AG09319 (cell line): ENCODE data around the gene HSFX3.
"Not testable (repeated sequence)": the region's sequence is repeated elsewhere in the genome, so short reads cannot be mapped to it uniquely, and the experiment has no call there.

ENCODE experiments used
- DNase-seq: peaks from one replicate; pipeline ENCODE4 v3.0.0-alpha.2; 2010; ENCODE audit warnings: low read depth; ENCODE audit errors: extremely low read depth
- TF ChIP-seq, protein P1 (sequence below): IDR thresholded peaks from 2 replicates; pipeline ENCODE4 v1.5.1; 2011; ENCODE audit warnings: low read depth, mild to moderate bottlenecking, inconsistent platforms, low read length, moderate library complexity

The HSFX3 gene, protein sequence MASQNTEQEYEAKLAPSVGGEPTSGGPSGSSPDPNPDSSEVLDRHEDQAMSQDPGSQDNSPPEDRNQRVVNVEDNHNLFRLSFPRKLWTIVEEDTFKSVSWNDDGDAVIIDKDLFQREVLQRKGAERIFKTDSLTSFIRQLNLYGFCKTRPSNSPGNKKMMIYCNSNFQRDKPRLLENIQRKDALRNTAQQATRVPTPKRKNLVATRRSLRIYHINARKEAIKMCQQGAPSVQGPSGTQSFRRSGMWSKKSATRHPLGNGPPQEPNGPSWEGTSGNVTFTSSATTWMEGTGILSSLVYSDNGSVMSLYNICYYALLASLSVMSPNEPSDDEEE

DNA sequence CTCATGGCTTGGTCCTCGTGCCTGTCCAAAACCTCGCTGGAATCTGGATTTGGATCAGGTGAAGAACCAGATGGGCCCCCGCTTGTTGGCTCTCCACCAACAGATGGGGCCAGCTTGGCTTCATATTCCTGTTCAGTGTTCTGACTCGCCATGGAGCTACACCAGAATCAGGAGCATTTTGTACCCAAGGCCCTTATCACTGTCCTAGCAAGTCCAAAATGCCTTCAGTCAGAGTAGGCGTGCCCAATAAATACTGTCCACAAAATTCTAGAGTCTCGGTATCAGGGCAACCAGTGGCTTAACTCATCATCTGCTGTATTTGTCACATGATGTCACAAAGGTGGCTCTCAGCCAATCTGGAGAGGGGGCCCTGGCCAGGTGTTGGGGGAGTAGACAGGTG is at the start of gene HSFX3:
HSFX3 (minus strand) TSS at position 224 of the 400 bp plus-strand sequence; CDS start at position 152, 72 bp downstream.
- DNase-seq = not testable (repeated sequence)

DNA sequence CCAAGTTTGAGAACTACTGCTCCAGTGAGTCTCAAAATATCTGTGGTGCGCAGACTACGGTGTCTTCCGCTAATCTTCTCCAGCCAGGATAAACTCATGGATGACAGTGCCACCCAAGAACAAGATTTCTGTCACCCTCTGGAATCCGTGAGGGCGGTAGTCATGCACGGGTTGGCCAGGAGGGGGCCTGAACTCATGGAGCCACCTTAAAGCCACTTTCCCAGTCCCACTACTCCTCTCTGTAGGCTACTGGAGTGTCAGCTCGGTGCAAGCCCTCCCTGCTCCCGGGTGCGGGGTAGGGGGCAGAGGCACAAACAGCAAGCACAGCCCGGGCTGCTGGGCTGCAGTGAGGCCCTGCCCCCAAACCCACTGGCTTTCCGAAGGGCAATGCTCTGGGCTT is 48.9 kb upstream of the HSFX3 start:
- DNase-seq = not testable (repeated sequence)

DNA sequence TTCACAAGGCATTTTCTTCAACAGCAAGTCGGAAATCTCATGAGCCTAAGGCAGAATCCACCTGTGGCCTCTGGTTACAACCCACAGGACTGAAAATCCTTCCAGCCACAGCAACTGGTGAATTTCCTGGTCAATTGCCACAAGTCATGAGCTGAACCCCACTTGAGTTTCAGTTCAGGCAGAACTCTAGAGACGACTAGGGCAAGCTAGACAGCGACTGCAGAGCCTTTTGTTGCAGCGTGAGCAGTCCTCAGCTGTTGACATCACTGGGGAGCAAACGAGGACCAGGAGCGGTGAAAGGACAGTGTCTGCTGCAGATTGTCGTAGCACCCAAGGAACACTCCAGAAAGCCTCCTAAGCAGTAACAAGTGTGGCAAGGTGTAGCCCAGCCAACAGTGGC is 46.2 kb upstream of the HSFX3 start:
- not testable (repeated sequence) for DNase-seq

DNA sequence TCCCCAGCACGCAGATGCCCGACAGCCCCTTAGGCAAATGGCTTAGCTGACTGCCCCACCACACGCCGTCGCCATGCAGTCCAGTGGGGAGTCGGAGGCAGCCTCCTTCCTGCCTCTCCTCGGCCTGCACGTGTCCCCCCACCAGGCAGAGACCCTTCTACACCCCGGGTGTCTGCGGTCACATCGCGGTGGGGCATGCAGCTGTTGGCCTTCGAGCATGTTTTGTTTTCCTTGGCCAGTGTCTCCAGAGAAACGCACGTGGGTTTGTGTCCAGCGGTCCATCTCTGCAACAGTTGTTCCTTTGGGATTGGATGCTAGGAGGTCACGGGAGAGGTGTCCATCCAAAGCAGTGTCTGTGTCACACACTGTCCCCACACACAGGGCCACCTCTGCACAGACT is 45.5 kb upstream of the HSFX3 start, which contains the start of gene HSFX2:
HSFX2 (minus strand) TSS at position 101 of the 400 bp plus-strand sequence. CDS start 614 bp downstream, outside the sequence.
- not testable (repeated sequence) for DNase-seq

DNA sequence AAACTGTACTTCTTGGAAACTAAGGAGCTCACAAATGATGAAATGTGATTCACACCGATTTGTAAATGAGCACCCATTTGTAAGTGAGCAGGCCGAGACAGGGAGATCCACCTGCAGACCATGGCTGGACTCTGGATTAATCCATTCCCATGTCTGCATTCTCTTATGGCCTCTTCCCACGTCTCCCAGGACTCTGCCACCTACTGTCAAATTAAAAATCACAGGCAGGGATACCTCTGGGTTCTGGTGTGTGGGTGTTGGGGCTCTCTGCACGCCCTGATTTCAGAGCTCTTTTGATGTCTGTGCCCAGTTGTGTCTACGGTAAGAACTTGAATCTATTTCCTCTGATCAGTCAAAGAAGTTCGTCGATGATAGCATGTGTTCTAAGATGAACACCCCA is 41.3 kb upstream of the HSFX3 start:
- DNase-seq = not testable (repeated sequence)

DNA sequence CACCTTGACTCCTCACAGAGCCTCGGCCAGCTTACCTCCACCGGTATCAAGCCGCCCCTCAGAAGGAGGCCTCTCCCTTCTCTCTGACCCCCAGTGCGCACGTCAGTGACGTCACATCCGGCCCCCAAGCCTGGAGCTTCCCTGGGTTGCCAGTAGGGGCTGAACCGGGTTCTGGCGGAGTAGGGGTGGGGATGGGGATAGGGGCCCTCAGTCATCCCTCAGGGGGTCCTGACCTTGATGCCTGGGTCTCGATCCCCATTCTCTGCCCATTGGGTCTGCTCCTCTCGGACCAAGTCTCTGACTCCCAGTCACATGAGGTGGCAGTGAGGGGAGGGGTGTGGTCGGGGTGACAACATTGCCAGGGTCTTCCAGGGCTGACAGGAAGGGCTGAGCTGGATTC is 37.6 kb upstream of the HSFX3 start, which contains the start of gene MAGEA9B:
MAGEA9B (minus strand) TSS at position 101 of the 400 bp plus-strand sequence. CDS start 4,280 bp downstream, outside the sequence.
- DNase-seq = not testable (repeated sequence)

DNA sequence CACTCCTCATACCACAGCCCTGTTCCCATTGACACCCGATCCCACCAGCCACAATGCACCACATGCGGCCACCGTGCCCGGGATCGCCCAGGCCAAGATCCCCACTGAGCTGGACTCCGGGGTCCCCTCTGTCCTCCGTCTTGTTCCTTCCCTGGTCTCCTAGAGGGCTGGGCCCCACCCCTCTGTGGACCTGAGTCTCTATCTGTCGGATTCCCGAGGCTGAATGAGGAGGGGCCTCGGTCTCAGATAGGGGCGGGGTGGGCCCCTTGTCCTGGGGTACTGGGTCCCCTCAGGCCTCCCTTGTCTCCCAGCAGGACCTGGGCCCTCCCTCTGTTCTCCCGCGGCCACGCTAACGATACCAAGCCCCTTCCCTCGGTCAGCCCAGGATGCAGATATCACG is 35.9 kb upstream of the HSFX3 start:
- not testable (repeated sequence) for DNase-seq

DNA sequence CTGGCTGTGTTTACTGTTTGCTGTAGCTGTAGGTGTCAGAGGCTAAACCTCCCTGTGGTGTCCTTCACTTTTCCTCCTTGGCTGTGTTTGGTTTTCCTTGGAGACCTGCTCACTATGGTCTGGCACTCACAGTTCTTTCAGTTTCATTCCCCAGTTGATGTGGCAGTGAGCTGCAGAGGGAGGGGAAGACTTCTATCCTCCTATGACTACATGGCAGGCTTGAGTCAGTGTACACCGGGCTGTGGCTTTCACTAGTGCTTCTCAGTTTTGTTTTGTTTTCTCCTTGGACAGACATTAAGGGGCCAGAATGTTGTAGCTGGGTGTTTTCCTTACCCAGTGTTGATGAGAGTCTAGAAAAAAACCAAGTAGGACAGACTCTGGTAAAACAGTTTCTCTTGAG is 23.7 kb upstream of the HSFX3 start:
- DNase-seq = not testable (repeated sequence)

DNA sequence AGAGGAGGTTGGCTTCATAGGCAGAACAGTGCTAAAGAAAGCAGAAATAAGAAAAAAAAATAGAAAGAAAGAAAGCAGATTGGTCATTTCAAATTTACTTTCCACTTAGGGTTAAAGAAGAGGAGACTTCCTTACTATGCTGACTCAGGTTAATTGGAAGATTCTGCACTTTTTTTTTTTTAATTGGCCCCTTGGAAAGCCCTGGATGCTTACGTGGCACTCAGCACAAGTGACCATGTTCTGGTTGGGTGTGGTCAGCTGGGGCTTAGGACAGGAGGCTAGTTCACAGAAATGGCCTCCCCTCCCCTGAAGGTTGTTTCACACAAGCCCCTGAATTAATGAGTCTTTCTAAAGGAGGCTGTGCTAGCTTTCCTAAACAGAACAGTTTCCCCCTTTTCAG is 23.0 kb upstream of the HSFX3 start:
- TF ChIP-seq, protein P1, sequence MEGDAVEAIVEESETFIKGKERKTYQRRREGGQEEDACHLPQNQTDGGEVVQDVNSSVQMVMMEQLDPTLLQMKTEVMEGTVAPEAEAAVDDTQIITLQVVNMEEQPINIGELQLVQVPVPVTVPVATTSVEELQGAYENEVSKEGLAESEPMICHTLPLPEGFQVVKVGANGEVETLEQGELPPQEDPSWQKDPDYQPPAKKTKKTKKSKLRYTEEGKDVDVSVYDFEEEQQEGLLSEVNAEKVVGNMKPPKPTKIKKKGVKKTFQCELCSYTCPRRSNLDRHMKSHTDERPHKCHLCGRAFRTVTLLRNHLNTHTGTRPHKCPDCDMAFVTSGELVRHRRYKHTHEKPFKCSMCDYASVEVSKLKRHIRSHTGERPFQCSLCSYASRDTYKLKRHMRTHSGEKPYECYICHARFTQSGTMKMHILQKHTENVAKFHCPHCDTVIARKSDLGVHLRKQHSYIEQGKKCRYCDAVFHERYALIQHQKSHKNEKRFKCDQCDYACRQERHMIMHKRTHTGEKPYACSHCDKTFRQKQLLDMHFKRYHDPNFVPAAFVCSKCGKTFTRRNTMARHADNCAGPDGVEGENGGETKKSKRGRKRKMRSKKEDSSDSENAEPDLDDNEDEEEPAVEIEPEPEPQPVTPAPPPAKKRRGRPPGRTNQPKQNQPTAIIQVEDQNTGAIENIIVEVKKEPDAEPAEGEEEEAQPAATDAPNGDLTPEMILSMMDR = no peak

DNA sequence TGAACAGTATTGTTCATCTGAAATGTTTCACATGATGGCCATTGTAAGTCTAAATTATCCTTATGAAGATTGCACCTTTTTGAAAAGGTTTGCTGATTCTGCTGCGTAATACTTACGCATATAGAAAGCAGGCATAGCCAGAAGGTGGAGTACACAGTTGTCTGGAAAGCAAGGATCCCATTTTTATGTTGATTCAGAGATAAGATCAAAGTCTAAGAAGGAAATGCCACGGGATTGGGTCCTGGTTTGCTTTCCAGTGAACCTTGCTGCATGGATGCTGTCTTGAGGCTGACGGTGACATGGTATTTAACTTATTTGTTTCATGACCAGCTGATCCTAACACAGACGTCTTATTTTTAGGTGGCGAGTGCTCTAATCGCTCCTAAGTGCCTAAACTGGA is 22.0 kb upstream of the HSFX3 start:
- no peak for DNase-seq
- TF ChIP-seq, protein P1 = no peak

More for the DNA sequence above, 23.0 kb upstream of the HSFX3 start:
- no peak for DNase-seq

DNA sequence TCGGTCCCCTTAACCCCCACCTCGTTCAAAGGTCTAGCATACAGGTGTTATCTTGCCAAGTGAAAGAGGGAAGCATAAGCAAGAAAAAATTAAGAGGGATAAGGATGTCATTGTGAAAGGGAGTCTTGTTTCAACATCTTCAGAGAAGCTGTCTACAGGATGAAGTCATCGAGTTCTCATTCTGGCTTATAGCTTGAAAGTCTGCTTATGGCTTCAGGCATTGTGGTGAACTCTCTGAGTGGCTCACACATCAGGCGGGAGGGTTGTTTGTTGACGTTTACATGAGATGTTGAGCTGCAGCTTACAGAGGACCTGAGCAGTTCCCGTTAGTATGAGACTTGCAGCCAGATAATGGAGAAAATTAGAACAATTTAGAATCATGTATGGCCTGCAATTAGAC is 20.9 kb upstream of the HSFX3 start:
- peak; percentile 23 for DNase-seq

DNA sequence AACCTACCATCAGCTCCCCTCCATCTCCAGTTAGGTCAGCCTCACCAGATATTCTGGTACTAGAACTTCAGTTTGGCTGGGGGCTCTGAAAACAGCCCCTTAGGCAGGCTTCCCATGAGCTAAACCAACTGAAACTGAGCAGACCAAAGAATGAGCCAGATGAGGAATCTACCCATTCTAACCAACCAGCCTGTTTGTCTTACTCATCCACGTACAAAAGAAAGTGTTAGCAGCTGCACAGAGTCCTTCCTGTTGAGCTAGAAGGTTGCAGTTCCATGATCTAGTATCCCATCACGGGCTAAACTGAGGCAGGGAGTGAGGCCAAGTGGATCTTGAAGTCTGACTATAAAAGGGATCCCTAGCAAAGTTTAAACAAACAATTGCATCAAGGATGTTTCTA is 20.0 kb upstream of the HSFX3 start:
- TF ChIP-seq, protein P1 = no peak
- DNase-seq = no peak

More for the DNA sequence above, 20.9 kb upstream of the HSFX3 start:
- TF ChIP-seq, protein P1 = no peak
